Adipocyte (in vitro differentiated cells): ENCODE results near the gene EREG.

Experiments used
- DNase-seq: peaks from one replicate; pipeline ENCODE4 v3.0.0-alpha.2; 2015; ENCODE audit warnings: low read depth
- H3K27me3 ChIP-seq: replicated peaks from 2 replicates; pipeline ENCODE4 v1.7.0; 2013; ENCODE audit warnings: mild to moderate bottlenecking, low read length, moderate library complexity; ENCODE audit not compliant: control insufficient read depth, insufficient read depth
- H3K36me3 ChIP-seq: 2 replicates; pipeline ENCODE4 v1.7.0; 2013; ENCODE audit warnings: low read length, mild to moderate bottlenecking, moderate library complexity; ENCODE audit not compliant: control insufficient read depth, insufficient read depth, severe bottlenecking
- H3K4me1 ChIP-seq: 2 replicates; pipeline ENCODE4 v1.7.0; 2013; ENCODE audit warnings: mild to moderate bottlenecking, low read length, moderate library complexity; ENCODE audit not compliant: control insufficient read depth, insufficient read depth
- H3K4me3 ChIP-seq: 2 replicates; pipeline ENCODE4 v1.7.0; 2013; ENCODE audit warnings: mild to moderate bottlenecking, low read length, moderate library complexity
- H3K9ac ChIP-seq: 2 replicates; pipeline ENCODE4 v1.7.0; 2013; ENCODE audit warnings: mild to moderate bottlenecking, low read length, moderate library complexity
- H3K9me3 ChIP-seq: 2 replicates; pipeline ENCODE4 v1.7.0; 2013; ENCODE audit warnings: mild to moderate bottlenecking, low read length, moderate library complexity; ENCODE audit not compliant: control insufficient read depth

Gene EREG

GRCh38 chr4:74353858-74354257 is 11.1 kb upstream of the EREG start:
- DNase-seq: no peak
- no peaks in the 10 kb centered on the region for H3K9me3 ChIP-seq
- H3K4me3 ChIP-seq: no peak overlapping the region

DNA sequence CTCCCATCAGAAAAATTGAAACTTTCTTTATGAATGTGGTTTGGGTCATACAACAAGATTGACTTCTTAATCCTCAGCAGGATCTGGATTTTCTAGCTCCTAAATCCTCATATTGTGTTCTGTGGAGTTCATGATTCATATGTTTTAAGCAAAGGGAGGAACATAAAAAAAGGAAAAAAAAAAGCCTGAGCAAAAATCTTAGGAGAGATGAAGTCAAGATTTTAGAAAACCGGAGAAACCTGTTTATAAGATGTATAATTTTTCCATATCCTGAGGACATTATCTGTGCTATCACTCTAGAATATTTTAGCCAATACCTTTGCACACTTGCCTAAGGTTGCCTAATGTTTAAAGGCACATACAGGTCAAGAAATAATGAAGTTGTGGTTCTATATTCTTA is 7.0 kb upstream of the EREG start:
- no peaks in the 10 kb centered on the region for H3K27me3 ChIP-seq
- no peaks in the 10 kb centered on the region for H3K9me3 ChIP-seq
- no peaks in the 10 kb centered on the region for H3K4me1 ChIP-seq
- no peak overlapping the region for H3K4me3 ChIP-seq
- no peak for DNase-seq
- no peaks in the 10 kb centered on the region for H3K36me3 ChIP-seq
- no peak overlapping the region for H3K9ac ChIP-seq

More at GRCh38 chr4:74353858-74354257, 11.1 kb upstream of the EREG start:
- Histone ChIP-seq H3K36me3 (no peaks in the 10 kb centered on the region), H3K27me3 (no peaks in the 10 kb centered on the region), H3K4me1 (no peaks in the 10 kb centered on the region), H3K9ac (no peak overlapping the region)

GRCh38 chr4:74361671-74362070 is 3.3 kb upstream of the EREG start:
- Histone ChIP-seq H3K9ac (no peak overlapping the region), H3K4me3 (no peak overlapping the region), H3K4me1 (peaks cover 8% of the 10 kb centered on the region), H3K9me3 (no peaks in the 10 kb centered on the region), H3K36me3 (no peaks in the 10 kb centered on the region), H3K27me3 (no peaks in the 10 kb centered on the region)
- no peak for DNase-seq

- H3K4me3 ChIP-seq: no peak overlapping the region
- no peaks in the 10 kb centered on the region for H3K27me3 ChIP-seq
- DNase-seq: no peak
- peaks cover 10% of the 10 kb centered on the region for H3K4me1 ChIP-seq
- H3K9ac ChIP-seq: no peak overlapping the region
- no peaks in the 10 kb centered on the region for H3K9me3 ChIP-seq
- no peaks in the 10 kb centered on the region for H3K36me3 ChIP-seq
Measured at GRCh38 chr4:74362347-74362746, 2.6 kb upstream of the EREG start.

DNA sequence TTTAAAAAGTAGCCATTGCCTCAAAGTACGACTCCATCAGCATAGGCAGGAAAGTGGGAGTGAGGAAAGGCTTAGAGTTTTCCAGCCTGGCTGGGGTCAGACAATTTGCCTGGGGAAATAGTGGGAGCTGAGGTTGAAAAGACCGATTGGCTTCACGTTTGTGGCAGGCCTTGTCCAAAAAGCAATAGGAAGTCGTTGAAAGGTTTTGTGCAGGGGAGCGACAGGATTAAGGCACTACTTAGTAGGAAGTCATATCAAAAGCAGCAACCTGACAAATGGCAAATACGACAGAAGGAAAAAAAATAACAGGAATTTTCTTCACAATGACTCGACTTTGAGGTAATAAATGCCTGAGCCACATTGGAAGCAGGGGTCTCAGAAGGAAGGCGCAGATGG is 691 bp upstream of the EREG start:
- Histone ChIP-seq H3K4me3 (peak overlapping the region; percentile 84), H3K9ac (no peak overlapping the region), H3K36me3 (no peaks in the 10 kb centered on the region), H3K27me3 (no peaks in the 10 kb centered on the region), H3K9me3 (no peaks in the 10 kb centered on the region), H3K4me1 (peaks cover 10% of the 10 kb centered on the region)
- no peak for DNase-seq

DNA sequence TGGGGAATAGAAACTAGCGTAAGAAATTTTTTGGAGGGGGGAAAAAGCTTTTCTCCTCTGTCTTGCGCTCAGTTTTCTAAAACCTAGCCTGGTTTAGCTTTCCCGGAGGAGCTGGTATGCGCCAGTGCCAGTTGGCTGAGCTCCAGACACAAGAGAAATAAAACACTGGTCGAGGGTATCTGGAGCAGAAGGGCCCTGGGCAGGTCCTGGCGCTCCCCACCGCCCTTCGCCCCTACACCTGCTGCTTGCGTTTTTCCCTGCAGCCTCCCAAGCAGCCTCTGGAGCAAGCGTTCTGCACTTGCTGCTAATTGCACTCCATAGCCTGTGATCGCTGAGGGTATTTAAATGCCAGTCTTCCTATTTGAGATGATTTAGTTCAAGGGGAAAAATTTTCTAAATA is 816 bp downstream of the EREG start:
- peak overlapping the region; percentile 84 for H3K4me3 ChIP-seq
- H3K36me3 ChIP-seq: no peaks in the 10 kb centered on the region
- H3K27me3 ChIP-seq: no peaks in the 10 kb centered on the region
- no peak overlapping the region for H3K9ac ChIP-seq
- no peaks in the 10 kb centered on the region for H3K9me3 ChIP-seq
- peaks cover 10% of the 10 kb centered on the region for H3K4me1 ChIP-seq
- no peak for DNase-seq

DNA sequence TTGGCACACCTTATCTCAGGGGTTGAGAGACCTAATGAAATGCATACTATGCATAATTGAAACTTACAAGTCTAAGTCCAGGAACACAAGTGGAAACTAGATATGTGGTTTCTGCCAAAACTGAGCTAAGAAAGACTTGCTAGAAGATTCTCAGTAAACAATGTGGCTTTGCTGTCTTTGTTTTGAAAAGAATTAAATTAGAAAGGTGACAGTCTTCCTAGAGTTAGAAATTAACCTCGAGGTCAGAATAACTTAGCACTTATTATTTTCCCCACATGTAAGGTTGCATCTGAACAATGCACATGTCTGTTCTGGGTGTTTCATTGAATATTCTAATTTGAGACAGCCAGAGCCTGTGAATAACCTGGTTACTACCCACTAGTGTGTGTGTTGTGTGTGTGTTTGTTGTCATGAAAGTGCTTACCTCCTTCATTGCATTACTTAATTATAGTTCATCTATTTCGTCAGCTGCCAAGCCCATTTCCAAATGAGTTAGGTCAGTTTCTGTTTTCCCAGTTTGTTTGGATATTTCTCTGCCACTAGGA is 1.5 kb downstream of the EREG start:
- H3K9me3 ChIP-seq: no peaks in the 10 kb centered on the region
- H3K4me1 ChIP-seq: peaks cover 10% of the 10 kb centered on the region
- H3K4me3 ChIP-seq: no peak overlapping the region
- H3K9ac ChIP-seq: no peak overlapping the region
- no peaks in the 10 kb centered on the region for H3K27me3 ChIP-seq
- DNase-seq: no peak
- no peaks in the 10 kb centered on the region for H3K36me3 ChIP-seq

DNA sequence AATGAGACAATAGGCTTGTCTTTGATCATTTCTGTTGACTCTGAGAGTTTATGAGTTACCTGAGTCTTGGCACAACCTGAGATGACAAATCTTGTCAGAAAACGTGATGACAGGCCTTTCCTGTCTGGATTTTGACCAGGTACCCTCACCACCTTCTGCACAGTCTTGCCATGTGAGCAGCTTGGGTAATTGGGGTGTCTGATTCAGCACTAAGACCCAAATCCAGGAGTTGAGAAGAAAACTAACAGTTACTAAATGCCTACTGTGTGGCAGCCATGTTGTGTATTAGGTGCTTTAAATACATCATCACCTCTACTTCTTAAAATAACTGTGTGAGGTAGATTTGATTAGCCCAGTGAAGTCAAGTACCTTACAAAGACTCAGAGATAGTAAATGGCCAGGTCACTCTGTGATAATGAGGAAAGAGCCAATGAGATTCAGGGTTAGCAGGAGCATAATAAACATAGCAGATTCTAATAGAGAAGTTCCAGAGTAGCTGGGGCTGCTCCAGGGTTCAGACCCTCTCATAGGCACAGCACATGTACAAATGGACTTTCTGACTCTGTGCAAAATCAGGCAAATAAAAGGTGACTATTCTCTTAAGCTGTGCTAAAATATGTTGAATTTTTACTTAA is 2.8 kb downstream of the EREG start:
- Histone ChIP-seq H3K9me3 (no peaks in the 10 kb centered on the region), H3K9ac (no peak overlapping the region), H3K36me3 (no peaks in the 10 kb centered on the region), H3K4me1 (peaks cover 10% of the 10 kb centered on the region), H3K4me3 (no peak overlapping the region), H3K27me3 (no peaks in the 10 kb centered on the region)
- no peak for DNase-seq

GRCh38 chr4:74368596-74368995 is 3.7 kb downstream of the EREG start:
- H3K9ac ChIP-seq: no peak overlapping the region
- no peaks in the 10 kb centered on the region for H3K9me3 ChIP-seq
- H3K4me1 ChIP-seq: peaks cover 10% of the 10 kb centered on the region
- no peaks in the 10 kb centered on the region for H3K27me3 ChIP-seq
- no peak for DNase-seq
- no peak overlapping the region for H3K4me3 ChIP-seq
- no peaks in the 10 kb centered on the region for H3K36me3 ChIP-seq

DNA sequence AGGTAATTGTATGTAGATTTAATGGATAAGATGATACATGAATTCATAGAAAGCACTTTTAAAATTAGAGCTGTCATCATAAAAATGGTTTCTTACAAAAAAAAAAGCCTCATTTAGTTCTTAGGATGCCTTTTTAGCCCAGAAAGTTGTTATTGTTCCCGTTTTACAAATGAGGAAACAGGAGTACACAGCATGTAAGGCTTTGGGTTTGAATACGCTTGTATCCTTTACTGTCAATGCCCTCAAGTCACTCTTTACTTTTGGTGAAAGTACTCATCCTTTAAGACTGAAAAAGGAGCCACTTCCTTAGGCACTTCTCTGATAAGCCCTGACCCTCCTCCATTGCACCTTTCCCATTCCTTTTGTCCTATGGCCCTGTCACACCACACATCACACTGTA is 4.9 kb downstream of the EREG start:
- no peaks in the 10 kb centered on the region for H3K27me3 ChIP-seq
- DNase-seq: no peak
- peaks cover 12% of the 10 kb centered on the region for H3K4me1 ChIP-seq
- H3K4me3 ChIP-seq: no peak overlapping the region
- no peaks in the 10 kb centered on the region for H3K36me3 ChIP-seq
- H3K9ac ChIP-seq: no peak overlapping the region
- no peaks in the 10 kb centered on the region for H3K9me3 ChIP-seq

- no peaks in the 10 kb centered on the region for H3K36me3 ChIP-seq
- no peaks in the 10 kb centered on the region for H3K9me3 ChIP-seq
- no peak overlapping the region for H3K9ac ChIP-seq
- DNase-seq: peak; percentile 81
- peaks cover 8% of the 10 kb centered on the region for H3K4me1 ChIP-seq
- H3K27me3 ChIP-seq: no peaks in the 10 kb centered on the region
- H3K4me3 ChIP-seq: no peak overlapping the region
Measured at GRCh38 chr4:74370912-74371311, 6.0 kb downstream of the EREG start.

GRCh38 chr4:74374128-74374527 is 9.2 kb downstream of the EREG start:
- peaks cover 3% of the 10 kb centered on the region for H3K4me1 ChIP-seq
- DNase-seq: no peak
- no peaks in the 10 kb centered on the region for H3K36me3 ChIP-seq
- no peaks in the 10 kb centered on the region for H3K27me3 ChIP-seq
- H3K9ac ChIP-seq: no peak overlapping the region
- H3K4me3 ChIP-seq: no peak overlapping the region
- H3K9me3 ChIP-seq: no peaks in the 10 kb centered on the region
